NCI-H2107 treated with DMSO at 0.1 percent for 48 hours (cell line): Measurements from ENCODE around the gene KLHDC7A.

Source experiments
- DNase-seq: peaks from one replicate; lab custom pipeline; 2025; ENCODE audit not compliant: unreplicated experiment; lab: John Stamatoyannopoulos, UW

Gene KLHDC7A

DNA sequence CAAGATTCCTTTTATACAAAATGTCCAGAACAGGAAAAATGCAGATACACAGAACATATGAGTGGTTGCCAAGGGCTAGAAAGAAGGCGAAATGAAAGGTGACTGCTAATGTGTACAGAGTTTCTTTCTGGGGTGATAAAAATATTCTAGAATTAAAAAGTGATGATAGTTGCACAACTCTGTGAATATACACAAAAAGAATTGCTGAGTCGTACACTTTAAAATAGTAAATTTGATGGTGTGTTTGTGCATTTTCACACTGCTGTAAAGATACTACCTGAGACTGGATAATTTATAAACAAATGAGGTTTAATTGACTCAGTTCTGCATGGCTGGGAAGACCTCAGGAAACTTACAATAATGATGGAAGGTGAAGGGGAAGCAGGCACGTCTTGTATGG, 23.9 kb downstream of the KLHDC7A start:
- no peak for DNase-seq

DNA sequence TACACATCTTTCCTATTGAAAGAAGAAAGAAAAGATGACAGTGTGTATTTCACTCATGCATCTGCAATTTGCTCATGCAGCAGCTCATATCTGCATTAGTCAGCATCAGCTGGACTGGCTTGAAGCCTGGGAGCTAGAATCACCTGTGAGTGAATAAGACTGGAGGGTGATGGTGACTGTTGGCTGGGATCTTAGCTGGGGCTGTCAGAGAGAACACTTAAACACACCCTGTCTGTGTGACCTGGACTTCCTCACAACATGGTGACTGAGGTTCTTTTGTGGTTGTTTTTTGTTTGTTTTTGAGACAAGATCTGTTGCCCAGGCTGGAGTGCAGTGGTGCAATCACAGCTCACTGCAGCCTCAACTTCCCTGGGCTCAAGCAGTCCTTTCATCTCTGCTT, 24.9 kb downstream of the KLHDC7A start:
- DNase-seq, result no peak

DNA sequence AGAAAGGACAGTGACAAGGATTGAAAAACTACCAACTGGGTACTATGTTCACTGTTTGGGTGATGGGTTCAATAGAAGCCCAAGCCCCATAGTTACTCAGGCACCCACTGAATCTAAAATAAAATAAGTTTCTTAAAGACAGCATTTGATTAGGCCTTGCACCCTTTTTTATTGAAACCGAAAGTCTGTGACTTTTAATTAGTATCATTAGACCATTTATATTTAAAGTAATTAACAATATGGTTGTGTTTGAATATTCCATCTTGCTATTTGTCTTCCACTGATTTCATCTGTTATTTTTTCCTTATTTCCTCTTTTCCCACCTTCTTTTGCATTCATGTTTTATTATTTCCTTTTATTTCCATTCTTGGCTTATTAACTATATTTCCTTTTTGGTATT, 27.4 kb downstream of the KLHDC7A start:
- no peak for DNase-seq

DNA sequence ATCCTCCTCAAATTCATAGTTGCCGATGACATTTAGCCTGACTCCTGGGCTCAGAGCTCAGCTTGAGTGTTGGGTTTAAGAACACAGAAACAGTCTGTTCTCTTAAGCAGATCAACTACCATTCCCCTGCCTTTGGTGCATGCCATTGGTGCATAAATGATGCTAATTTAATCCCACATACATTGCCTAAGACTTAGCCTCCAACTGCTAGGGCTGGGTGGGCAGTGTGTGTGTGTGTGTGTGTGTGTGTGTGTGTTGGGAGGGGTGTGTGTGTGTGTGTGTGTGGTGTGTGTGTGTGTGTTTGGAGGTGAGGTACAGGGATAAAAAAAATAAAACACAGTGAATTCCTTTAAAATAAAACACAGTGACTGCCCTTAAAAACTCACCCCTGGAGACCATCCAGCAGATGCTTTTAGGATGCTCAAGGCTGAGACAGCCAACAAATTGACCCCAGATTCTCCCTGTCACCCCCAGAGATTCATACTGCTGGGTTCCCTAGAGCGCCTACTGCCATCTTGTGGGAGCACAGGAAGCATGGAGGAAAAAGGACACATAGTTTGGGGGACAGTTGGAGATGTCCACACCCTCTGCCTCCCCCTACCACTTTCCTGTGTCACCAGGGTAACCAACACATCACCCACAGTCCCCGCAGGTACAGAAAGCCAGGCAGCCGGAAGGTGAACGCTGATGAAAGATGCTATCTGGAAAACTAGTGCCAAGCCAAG, 30.6 kb downstream of the KLHDC7A start:
- DNase-seq, result no peak

DNA sequence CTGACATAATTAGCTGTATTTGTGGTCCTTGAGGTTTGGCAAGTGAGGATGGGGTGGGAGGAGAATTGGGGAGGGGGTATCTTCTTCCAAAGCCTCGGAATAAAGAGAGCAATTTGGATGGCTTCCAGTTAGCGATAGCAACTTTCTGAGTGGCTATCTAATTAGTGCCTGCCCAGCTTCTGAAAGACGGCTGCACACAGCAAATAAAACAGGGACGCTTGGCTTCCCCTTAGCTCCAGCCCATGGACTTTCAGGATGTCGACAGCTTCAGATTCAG, 31.1 kb downstream of the KLHDC7A start:
- no peak for DNase-seq

- no peak for DNase-seq
Observed at GRCh38 chr1:18512883-18513282, 32.2 kb downstream of the KLHDC7A start.

DNA sequence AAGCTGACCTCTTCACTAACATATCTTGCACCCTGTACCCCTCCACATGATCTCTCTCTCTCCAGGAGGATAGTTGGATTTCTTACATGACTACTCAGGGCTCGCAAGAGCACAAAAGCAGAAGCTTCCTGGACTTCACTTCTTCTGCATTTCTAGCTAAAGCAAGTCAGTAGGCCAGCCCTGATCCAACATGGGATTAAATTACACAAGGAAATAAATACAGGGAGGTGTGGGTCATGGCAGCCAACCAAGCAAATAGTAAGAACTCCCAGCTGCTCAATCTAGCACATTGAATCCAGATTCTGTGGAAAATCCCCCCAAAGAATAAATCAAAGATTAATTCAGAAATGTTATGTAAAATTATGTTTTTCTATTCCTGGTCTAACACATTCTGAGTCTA, 33.3 kb downstream of the KLHDC7A start:
- DNase-seq, result no peak

DNA sequence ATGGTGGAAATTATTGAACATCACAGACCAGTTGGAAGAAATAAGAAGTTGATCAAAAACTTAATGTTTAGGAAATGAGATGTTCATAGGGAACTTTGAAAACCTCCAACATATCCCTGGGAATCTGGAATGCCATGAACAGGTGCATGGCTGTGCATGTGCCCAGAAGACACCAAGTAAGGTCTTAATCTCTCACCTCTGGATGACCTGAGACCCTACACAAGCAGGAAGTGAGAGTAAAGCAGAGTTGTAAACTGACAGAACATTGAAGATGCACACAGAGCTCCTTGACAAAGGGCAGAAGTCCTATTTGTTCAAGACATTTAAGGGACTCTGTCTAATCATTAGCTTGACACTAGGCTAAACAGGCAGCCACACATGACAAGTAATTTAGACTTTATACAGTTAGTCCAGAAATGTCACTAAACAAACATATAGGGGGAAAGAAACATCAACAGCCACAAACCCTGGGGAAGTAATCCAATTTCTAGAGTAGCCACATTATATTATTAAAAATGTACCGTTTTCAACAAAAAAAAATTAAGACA, 34.5 kb downstream of the KLHDC7A start:
- DNase-seq, result no peak

GRCh38 chr1:18516473-18516872, 35.7 kb downstream of the KLHDC7A start:
- no peak for DNase-seq

DNA sequence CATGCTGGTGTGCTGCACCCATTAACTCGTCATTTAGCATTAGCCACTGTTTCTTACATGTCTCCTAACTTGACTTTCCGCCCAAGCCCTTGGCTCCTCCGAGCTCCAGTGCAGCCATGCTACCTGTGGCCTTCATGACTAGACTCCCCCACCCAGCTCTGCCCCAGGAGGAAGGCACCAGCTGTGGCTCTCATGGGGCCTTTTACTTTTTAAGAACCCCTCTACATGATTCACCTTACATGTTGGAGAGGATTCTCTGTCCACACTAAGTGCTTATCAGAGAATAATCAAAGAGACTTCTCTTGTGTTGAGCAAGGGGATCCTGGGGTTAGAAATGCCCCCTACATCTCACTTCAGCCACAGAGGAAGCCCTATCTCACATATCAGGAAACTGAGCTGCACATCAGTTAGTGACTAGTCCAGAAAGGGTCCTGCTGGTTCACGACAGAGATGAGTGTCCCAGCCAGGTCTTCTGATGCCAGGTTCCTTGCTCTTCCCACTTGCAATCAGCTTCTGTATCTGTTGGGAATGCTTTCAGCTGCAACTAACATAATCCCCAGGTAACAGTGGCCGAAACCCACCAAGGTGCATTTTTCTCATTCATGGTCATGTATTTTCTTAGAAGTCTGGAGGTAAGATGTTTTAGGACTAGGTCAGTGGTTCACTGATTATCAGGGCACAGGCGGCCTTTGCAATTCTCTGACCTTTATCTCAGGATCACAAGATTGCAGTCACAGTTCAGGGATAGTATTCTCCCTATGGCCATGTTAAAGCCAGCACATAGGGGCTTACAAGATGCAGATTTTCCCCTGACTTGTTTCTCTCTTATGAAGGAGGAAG, 45.9 kb downstream of the KLHDC7A start:
- no peak for DNase-seq

DNA sequence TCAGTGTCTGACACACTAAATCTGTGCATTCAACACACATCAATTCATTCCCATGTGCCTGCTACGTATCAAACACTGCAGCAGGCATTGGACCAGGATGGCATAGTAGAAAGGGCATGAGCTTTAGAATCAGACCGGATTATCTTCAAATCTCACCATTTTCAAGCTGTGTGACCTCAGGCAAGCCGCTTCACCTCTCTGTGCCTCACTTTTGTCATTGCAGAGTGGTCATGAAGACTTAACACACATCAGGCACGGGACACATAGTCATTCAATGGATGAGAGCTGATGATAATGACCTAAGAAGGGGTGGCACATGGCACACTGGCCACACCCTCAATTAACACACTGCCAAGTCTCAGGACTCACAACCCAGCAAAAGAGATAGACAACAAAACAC, 46.8 kb downstream of the KLHDC7A start:
- no peak for DNase-seq

DNA sequence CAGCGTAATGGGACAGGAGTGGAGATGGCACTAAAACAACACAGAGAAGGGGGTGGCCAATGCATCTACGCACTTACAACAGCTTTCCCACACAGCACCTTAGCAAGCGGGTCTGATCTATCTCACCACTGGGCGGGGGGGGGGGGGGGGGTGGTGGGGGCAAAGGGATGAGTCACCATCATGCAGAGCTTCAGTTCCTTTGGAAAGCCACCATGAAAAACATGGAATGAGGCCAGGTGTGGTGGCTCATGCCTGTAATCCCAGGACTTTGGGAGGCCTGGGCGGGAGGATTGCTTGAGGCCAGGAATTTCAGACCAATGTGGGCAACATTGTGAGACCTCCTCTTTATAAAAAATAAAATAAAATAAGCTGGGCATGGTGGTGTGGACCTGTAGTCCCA, 47.2 kb downstream of the KLHDC7A start:
- no peak for DNase-seq

DNA sequence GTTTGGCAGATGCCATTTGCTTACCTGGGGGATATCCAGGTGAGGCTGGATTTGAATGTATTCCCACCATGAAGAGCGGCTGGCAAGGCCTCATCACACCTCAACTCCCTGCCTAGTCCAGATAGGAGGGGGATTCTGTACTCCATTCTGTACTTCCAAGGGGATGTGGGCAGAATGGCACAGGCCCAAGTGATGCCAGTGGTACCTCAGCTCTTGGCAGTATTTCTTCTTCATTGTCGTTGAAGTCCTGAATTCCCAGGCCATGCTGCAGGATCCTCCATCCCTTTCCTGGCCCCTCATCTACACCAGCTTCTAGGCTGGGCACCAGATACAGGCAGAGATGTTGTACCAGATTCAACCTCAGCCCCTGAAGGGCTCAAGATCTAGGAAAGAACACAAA, 47.9 kb downstream of the KLHDC7A start:
- DNase-seq, result no peak

GRCh38 chr1:18529714-18530113, 49.0 kb downstream of the KLHDC7A start:
- no peak for DNase-seq

DNA sequence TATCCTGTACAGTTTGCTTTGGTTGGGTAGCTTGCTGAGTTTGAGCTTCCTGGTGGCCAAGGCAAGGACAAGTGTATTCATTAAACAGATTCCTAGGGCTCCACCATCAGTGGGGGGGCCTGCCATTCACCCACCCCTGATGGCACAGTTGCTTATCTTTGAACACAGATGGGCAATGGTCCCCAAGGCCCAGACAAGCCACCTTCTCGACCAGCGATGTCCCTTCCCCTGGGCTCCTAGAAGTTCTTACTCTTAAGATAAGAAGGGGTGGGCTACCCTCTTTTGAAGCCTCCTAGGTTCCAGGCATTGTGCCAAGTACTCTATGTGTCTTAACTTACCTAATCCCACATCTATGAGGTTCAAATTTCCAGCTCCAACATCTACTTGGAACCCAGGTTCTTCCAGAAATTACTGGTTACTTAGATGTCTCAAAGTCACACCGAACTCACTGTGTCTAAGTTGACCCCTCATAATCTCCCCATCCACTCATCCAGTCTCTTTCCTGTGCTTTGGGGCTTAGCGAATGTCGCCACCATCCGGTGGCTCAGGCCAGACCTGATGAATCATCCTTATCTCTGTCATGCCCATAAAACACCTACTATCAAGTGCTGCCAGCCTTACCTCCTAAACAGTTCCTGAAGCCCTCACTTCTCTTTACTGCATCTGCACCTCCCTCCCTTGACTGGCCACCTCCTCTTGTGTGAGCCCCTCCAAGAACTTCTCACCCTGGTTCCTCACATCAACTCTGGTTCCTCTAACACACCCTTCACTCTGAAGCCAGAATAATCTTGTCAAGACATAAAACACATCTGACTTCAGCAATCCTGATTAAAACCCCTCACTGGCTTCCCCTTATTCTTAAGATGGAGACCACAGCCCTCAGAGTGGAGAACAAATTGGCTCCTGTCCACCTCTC, 50.1 kb downstream of the KLHDC7A start:
- DNase-seq, result no peak

DNA sequence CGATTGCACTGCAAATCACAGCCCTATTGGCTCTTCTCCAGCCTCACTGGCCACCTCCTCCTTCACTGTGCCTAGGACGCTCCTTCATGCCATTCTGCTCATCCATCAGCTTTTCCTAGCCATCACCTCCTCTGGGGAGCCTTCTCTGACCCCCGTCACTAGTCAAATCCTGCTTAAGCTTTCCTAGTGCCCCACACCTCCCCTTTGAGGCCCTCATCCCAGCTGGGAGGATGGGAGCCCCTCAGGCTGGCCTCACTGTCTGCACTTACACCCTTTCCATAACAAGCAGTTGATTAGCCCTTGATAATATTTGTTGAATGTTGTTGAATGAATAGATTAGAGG, 50.7 kb downstream of the KLHDC7A start:
- DNase-seq, result no peak

- DNase-seq, result no peak
Observed at GRCh38 chr1:18532390-18533170, 51.9 kb downstream of the KLHDC7A start.

DNA sequence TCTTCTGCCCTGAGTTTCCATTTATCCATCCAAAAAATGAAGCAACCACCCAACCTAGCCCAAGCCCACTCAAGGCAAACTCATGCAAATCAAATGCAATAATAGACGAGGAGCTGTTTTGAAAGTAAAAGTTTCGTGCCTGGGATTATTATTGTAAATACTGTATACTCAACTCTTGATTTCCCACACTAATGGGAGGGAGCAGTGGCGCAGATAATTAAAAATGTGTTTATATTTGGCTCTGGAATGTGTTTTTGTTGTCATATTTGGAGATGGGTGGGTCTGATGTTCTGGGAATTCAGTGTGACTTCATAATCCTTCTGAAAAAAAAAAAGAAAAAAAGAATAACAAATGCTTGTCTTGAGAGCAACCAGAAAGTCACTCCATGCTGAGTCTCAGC, 52.5 kb downstream of the KLHDC7A start:
- no peak for DNase-seq

DNA sequence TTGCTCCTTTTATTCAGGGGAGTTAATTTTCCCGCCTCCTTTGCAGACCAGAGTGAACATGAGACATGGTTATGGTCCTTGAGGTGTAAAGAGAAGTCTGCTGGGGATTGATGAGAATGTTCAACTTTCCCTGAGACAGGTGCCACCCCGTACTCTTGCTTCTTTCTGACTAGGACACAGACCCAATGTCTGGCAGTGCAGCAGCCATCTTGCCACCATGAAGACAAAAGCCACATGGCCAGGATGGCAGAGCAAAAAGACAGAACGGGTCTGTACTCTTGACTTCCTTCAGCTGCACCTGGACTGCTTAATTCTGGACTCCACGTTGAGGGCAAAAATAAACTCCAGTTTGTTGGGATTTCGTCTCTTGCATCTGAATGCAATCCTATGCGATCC, 54.1 kb downstream of the KLHDC7A start:
- no peak for DNase-seq
